ENCODE data around the gene ANKMY2.

The ANKMY2 gene

DNA sequence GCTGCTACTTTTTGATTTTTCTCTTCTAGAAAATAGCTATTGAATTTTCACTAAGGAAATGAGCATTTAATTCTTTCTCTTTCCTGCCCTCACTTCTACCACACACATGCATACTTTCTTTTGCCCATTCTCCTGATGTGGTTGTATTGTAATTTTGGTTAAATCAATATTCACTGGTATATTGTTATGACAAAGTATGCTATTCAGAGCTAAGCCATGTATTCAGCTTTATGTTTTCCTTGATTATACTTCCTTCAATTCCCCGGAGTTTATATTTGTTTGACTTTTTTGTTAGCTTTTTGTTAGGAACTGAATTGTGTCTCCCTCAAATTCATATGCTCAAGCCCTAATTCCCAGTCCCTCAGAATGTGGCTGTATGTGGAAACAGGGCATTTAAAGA lies 94.9 kb downstream of the ANKMY2 start:
- FAIRE-seq, result no peak
- TF ChIP-seq, protein P1, sequence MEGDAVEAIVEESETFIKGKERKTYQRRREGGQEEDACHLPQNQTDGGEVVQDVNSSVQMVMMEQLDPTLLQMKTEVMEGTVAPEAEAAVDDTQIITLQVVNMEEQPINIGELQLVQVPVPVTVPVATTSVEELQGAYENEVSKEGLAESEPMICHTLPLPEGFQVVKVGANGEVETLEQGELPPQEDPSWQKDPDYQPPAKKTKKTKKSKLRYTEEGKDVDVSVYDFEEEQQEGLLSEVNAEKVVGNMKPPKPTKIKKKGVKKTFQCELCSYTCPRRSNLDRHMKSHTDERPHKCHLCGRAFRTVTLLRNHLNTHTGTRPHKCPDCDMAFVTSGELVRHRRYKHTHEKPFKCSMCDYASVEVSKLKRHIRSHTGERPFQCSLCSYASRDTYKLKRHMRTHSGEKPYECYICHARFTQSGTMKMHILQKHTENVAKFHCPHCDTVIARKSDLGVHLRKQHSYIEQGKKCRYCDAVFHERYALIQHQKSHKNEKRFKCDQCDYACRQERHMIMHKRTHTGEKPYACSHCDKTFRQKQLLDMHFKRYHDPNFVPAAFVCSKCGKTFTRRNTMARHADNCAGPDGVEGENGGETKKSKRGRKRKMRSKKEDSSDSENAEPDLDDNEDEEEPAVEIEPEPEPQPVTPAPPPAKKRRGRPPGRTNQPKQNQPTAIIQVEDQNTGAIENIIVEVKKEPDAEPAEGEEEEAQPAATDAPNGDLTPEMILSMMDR (IDR thresholded peaks at IDR 0.05; ENCODE audit: insufficient read depth, missing control alignments), result no peak

More for the DNA sequence above, 94.9 kb downstream of the ANKMY2 start:
- no peak for DNase-seq (ENCODE audit: insufficient read length, low spot score)

Measured in D721Med (cell line).